Dendritic cell treated with granulocyte-macrophage colony-stimulating factor and Interleukin-4, amounts not matched to agents 40 ng/mL and 50 ng/mL, for 4 days (primary cell): Measurements from ENCODE around the gene ENPEP.
"Not testable (repeated sequence)": the region's sequence is repeated elsewhere in the genome, so short reads cannot be mapped to it uniquely, and the experiment has no call there.

Experiments
- H3K27ac Mint-ChIP-seq: one replicate; pipeline ENCODE4 v1.8.0; 2022; ENCODE audit warnings: mild to moderate bottlenecking, mixed read lengths
- H3K27me3 Mint-ChIP-seq: one replicate; pipeline ENCODE4 v1.8.0; 2022; ENCODE audit warnings: mild to moderate bottlenecking, mixed read lengths
- H3K36me3 Mint-ChIP-seq: one replicate; pipeline ENCODE4 v1.8.0; 2022; ENCODE audit warnings: low read depth, mixed read lengths
- H3K4me1 Mint-ChIP-seq: one replicate; pipeline ENCODE4 v1.8.0; 2022; ENCODE audit warnings: low read depth, mixed read lengths
- H3K4me3 Mint-ChIP-seq: one replicate; pipeline ENCODE4 v1.8.0; 2022; ENCODE audit warnings: mild to moderate bottlenecking, moderate library complexity, mixed read lengths
- H3K9me3 Mint-ChIP-seq: one replicate; pipeline ENCODE4 v1.8.0; 2022; ENCODE audit warnings: mixed read lengths
- intact Hi-C: fragments of 100-400 bp; cut with micrococcal nuclease; formaldehyde crosslinking; loops from one replicate; pipeline ENCODE4 v1.15.0; 2022

Gene ENPEP

DNA sequence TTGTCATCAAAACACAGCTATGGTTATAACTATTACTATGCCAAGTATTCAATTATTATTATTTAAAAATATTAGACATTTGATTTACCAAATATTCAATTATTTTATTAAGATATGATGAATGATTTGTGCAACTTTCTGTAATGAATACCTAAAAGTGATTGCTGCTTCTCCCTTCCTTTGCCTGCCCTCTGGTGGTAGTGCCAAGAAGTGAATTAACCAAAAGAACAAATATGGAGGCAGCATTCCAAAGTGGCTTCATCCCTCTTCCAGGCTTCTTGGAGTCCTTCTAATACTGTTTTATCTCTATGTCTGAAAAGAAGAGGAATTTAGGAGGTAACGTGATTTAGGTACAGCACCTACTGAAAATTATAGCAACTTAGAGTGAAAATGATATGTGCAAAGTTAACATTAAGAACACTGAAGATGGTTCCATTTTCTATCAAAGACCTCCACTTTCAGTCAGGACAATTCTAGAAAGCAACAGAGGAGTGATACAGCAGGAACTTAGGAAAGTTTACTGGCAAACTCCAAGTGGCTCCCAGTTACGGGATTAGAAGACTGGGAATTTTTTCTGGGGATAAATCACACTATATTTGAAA, 43.0 kb downstream of the ENPEP start:
- Mint-ChIP-seq H3K4me3 (no peak overlapping the region), H3K27me3 (peaks cover 38% of the 10 kb centered on the region), H3K4me1 (peaks cover 5% of the 10 kb centered on the region), H3K36me3 (no peaks in the 10 kb centered on the region), H3K9me3 (no peaks in the 10 kb centered on the region), H3K27ac (no peak overlapping the region)
- intact Hi-C loops, result loop anchor here (1.0 to 5.0 kb wide), 2 partner anchors 302 to 520 kb away; no protein-coding TSS in a partner anchor

DNA sequence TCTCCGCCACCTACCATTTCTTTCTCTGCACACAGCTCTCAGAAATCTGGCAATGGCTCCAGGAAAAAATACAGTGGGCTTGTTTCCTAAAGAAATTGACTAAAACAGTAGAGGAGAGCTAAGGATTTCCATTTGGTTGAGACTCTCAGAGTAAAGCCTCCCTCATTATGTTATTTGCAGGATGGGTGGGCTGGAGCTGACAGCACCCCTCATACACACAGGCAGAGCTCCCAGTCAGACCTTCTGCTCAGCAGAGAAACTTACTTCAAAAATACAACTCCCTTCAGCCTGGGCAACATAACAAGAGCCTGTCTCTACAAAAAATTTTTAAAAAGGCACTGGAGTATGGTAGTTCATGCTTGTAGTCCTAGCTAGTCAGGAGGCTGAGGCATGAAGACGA, 44.9 kb downstream of the ENPEP start:
- H3K4me1 Mint-ChIP-seq, result peaks cover 5% of the 10 kb centered on the region
- no peaks in the 10 kb centered on the region for H3K36me3 Mint-ChIP-seq
- peaks cover 38% of the 10 kb centered on the region for H3K27me3 Mint-ChIP-seq
- intact Hi-C loops, result no loop called here
- no peaks in the 10 kb centered on the region for H3K9me3 Mint-ChIP-seq
- H3K27ac Mint-ChIP-seq, result no peak overlapping the region
- no peak overlapping the region for H3K4me3 Mint-ChIP-seq

DNA sequence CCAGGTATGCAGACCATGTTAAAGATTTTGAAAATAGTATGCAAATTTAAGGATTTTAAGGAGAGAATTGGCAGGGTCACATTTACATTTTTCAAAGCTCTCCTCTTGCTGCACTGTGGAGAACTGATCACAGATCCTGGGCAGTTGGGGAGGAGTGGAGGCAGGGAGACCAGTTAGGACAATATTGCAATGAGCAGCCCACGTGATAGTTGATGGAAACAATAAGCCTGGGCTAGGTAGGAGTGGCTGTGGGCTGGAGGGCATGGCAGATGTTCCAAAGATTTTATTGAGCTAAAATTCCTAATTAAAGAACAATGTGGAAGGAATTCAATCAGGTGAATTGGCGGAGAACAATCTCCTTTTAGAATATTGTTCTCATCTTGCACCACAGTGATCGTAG, 50.6 kb downstream of the ENPEP start:
- H3K27ac Mint-ChIP-seq, result no peak overlapping the region
- H3K36me3 Mint-ChIP-seq, result no peaks in the 10 kb centered on the region
- H3K4me3 Mint-ChIP-seq, result no peak overlapping the region
- intact Hi-C loops, result no loop called here
- no peaks in the 10 kb centered on the region for H3K9me3 Mint-ChIP-seq
- no peaks in the 10 kb centered on the region for H3K4me1 Mint-ChIP-seq
- H3K27me3 Mint-ChIP-seq, result peaks cover 24% of the 10 kb centered on the region

- intact Hi-C loops, result no loop called here
- Mint-ChIP-seq H3K27me3 (peaks cover 22% of the 10 kb centered on the region), H3K36me3 (no peaks in the 10 kb centered on the region), H3K27ac (no peak overlapping the region), H3K4me1 (no peaks in the 10 kb centered on the region), H3K9me3 (no peaks in the 10 kb centered on the region), H3K4me3 (no peak overlapping the region)
Measured at GRCh38 chr4:110527156-110527555, 51.2 kb downstream of the ENPEP start.

DNA sequence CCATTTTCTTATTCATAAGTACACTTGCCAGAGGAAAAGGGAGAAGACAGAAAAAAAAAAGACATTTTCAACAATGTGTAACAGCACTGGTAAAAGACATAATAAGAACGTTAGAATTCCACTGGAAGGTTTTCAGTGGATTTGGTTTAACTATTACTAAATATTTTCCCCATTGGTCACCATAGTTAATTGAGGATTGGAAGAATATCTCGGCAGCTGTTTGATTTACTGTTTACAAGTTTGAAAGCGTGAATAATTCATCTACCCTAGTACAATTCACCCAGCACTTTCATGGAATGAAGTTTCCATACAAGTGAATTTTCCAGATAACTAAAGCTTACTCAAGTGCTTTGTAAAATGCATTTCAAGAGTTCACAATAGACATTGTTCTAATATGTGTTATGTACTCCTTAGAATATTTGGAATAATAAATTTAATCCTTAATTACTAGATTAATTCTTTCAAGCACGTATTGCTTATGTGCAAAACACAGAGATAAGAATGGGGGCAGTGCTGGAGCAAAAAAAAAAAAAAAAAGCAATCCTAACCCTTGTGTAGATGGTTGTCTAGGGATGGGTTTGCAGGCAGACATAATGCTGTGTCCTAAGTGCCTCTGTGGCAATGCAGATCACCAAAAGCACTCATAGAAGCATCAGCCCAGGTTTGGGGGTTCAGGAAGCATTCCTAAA, 57.1 kb downstream of the ENPEP start:
- intact Hi-C loops, result no loop called here
- Mint-ChIP-seq H3K9me3 (peaks cover 11% of the 10 kb centered on the region), H3K4me1 (no peaks in the 10 kb centered on the region), H3K27ac (no peak overlapping the region), H3K36me3 (no peaks in the 10 kb centered on the region), H3K27me3 (peaks cover 10% of the 10 kb centered on the region), H3K4me3 (no peak overlapping the region)

DNA sequence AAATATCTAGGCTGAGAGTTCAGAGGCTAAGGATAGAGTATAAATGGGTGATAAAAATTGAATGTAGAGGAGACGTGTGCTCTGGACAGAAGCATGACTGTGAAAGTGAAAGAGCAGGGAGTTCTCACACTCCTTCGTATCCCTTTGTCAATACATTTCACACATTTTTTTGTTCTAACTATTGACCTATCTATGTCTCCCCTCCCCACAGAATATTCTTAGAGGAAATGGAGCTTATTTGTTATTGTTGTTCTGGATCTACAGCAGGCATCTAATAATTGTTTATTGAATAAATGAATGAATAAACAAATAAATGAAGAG, 57.6 kb downstream of the ENPEP start:
- peaks cover 16% of the 10 kb centered on the region for H3K9me3 Mint-ChIP-seq
- no peaks in the 10 kb centered on the region for H3K4me1 Mint-ChIP-seq
- peaks cover 10% of the 10 kb centered on the region for H3K27me3 Mint-ChIP-seq
- no peaks in the 10 kb centered on the region for H3K36me3 Mint-ChIP-seq
- intact Hi-C loops, result no loop called here
- no peak overlapping the region for H3K4me3 Mint-ChIP-seq
- no peak overlapping the region for H3K27ac Mint-ChIP-seq

DNA sequence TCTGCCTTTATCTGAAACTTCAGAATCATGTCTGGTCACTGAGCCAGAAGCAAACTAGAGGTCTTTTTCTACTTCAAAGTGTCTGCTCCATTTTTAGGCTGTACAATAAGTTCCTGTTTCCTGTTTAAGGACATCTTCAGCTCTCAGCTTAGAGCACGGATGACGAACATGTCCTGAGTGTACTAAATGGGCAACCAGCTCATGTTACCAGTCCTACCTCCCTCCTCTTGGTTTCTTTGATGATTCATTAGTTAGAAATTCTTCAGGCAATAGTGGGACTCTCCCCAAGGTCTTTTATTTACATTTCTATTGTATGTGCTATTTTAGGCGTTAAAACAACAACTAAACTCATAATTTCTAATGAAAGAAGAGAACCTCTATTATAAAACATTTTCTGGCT, 58.0 kb downstream of the ENPEP start:
- no peak overlapping the region for H3K4me3 Mint-ChIP-seq
- intact Hi-C loops, result no loop called here
- H3K36me3 Mint-ChIP-seq, result no peaks in the 10 kb centered on the region
- H3K4me1 Mint-ChIP-seq, result no peaks in the 10 kb centered on the region
- H3K9me3 Mint-ChIP-seq, result peaks cover 17% of the 10 kb centered on the region
- no peak overlapping the region for H3K27ac Mint-ChIP-seq
- H3K27me3 Mint-ChIP-seq, result peaks cover 10% of the 10 kb centered on the region

GRCh38 chr4:110540581-110540980, 64.6 kb downstream of the ENPEP start:
- no peaks in the 10 kb centered on the region for H3K36me3 Mint-ChIP-seq
- H3K27me3 Mint-ChIP-seq, result peaks cover 10% of the 10 kb centered on the region
- peaks cover 17% of the 10 kb centered on the region for H3K9me3 Mint-ChIP-seq
- H3K4me3 Mint-ChIP-seq, result no peak overlapping the region
- intact Hi-C loops, result no loop called here
- no peak overlapping the region for H3K27ac Mint-ChIP-seq
- H3K4me1 Mint-ChIP-seq, result no peaks in the 10 kb centered on the region

- Mint-ChIP-seq H3K36me3 (no peaks in the 10 kb centered on the region), H3K27me3 (peaks cover 10% of the 10 kb centered on the region), H3K9me3 (peaks cover 17% of the 10 kb centered on the region), H3K27ac (no peak overlapping the region), H3K4me3 (no peak overlapping the region), H3K4me1 (no peaks in the 10 kb centered on the region)
- intact Hi-C loops, result no loop called here
Measured at GRCh38 chr4:110540982-110541451, 65.1 kb downstream of the ENPEP start.

- Mint-ChIP-seq H3K4me3 (no peak overlapping the region), H3K27me3 (peaks cover 10% of the 10 kb centered on the region)
- intact Hi-C loops, result no loop called here
Measured at GRCh38 chr4:110543577-110543976, 67.6 kb downstream of the ENPEP start.

DNA sequence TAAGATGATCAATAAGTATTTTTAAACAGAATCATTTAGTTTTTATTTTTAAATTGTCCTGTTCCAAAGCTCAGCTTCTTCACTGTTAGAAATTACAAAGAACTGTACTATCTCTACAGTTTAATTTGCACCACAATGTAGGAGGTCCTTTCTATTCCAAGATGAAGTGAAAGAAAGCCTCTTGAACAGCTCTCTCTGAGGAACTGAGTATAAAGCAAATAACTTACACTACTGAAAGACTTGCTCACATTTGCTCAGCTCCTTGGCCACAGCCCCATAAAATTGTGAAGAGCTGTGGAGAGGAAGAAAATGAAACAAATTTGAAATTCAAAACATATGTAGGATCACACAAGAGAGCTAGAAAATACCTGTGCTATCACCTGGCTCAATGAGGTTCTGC, 68.6 kb downstream of the ENPEP start:
- Mint-ChIP-seq H3K4me1 (no peaks in the 10 kb centered on the region), H3K9me3 (no peaks in the 10 kb centered on the region), H3K36me3 (no peaks in the 10 kb centered on the region), H3K27me3 (peaks cover 10% of the 10 kb centered on the region), H3K27ac (no peak overlapping the region), H3K4me3 (no peak overlapping the region)
- intact Hi-C loops, result no loop called here

More at GRCh38 chr4:110543577-110543976, 67.6 kb downstream of the ENPEP start:
- Mint-ChIP-seq H3K9me3 (peaks cover 1% of the 10 kb centered on the region), H3K27ac (no peak overlapping the region), H3K36me3 (no peaks in the 10 kb centered on the region), H3K4me1 (no peaks in the 10 kb centered on the region)

DNA sequence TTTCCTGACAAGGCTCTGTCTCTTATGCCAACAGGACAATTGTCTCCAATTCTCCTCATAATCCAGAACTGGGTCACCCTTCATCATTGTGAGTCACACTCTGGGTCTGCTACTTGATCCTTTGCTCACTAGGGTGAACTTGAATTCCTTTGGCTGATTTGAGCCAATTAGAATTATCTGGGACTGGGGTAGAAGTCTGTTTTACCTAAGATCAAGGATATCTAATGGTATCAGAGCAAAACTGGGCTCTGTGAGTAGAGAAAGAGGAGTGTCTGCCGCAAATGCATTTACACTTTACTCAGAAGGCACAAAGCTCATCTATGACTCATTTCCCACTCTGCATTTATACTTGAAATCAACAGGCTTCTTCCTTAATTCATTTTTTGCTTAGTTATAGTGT, 74.3 kb downstream of the ENPEP start:
- H3K9me3 Mint-ChIP-seq, result no peaks in the 10 kb centered on the region
- no peaks in the 10 kb centered on the region for H3K4me1 Mint-ChIP-seq
- peaks cover 4% of the 10 kb centered on the region for H3K27me3 Mint-ChIP-seq
- intact Hi-C loops, result no loop called here
- no peak overlapping the region for H3K27ac Mint-ChIP-seq
- no peak overlapping the region for H3K4me3 Mint-ChIP-seq
- H3K36me3 Mint-ChIP-seq, result no peaks in the 10 kb centered on the region

GRCh38 chr4:110553197-110553596, 77.2 kb downstream of the ENPEP start:
- intact Hi-C loops, result no loop called here
- Mint-ChIP-seq H3K9me3 (no peaks in the 10 kb centered on the region), H3K4me1 (no peaks in the 10 kb centered on the region), H3K27ac (no peak overlapping the region), H3K36me3 (no peaks in the 10 kb centered on the region), H3K27me3 (no peaks in the 10 kb centered on the region), H3K4me3 (no peak overlapping the region)

DNA sequence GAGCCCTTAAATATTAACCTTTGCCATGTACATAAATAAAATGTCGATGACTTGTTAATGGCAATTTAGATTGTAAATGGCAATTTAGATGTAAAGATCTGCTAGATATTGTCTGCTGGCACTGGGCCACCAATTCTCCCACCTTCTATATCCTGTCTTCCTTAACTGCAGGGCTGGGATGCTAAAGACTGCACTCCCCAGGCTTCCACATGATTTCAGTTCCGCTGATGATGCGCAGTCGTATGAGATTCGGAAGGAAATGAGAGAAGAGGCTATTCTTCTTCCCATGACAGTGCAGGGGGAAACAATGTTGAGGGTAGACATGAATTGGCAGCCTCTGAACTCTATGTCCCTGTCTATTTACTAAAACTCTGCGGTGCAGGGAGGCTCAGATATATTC, 91.3 kb downstream of the ENPEP start:
- Mint-ChIP-seq H3K4me3 (no peak overlapping the region), H3K27me3 (no peaks in the 10 kb centered on the region), H3K4me1 (no peaks in the 10 kb centered on the region), H3K9me3 (no peaks in the 10 kb centered on the region), H3K36me3 (no peaks in the 10 kb centered on the region), H3K27ac (no peak overlapping the region)
- intact Hi-C loops, result no loop called here

DNA sequence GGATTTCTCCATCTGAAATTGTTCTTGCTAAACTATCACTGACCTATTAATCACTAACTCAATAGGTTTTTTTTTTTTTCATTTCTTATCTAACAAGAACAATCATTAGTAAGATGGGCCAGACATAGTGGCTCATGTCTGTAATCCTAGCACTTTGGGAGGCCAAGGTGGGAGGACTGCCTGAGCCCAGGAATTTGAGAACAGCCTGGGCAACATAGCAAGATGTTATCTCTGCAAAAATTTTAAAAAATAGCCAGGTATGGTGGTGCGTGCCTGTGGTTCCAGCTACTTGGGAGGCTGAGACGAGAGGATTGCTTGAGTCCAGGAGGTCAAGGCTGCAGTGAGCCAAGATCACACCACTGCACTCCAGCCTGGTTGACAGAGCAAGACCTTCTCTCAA, 100.7 kb downstream of the ENPEP start:
- intact Hi-C loops, H3K4me3 Mint-ChIP-seq, H3K27me3 Mint-ChIP-seq, H3K9me3 Mint-ChIP-seq, H3K4me1 Mint-ChIP-seq, H3K36me3 Mint-ChIP-seq, H3K27ac Mint-ChIP-seq: not testable (repeated sequence)
